LoVo (cell line): ENCODE measurements around the gene SPTBN5.
A peak's percentile ranks its signal among the peaks of the same experiment; 100 is the strongest.

Experiments used
- DNase-seq: peaks from one replicate; pipeline ENCODE4 v3.0.0-alpha.2; 2016; ENCODE audit warnings: low spot score

Gene SPTBN5

GRCh38 chr15:41801850-41802455, 91.9 kb downstream of the SPTBN5 start:
- no peak for DNase-seq

GRCh38 chr15:41801185-41801584, 92.7 kb downstream of the SPTBN5 start:
- no peak for DNase-seq

GRCh38 chr15:41799488-41799805, 94.4 kb downstream of the SPTBN5 start:
- no peak for DNase-seq

GRCh38 chr15:41798607-41799487, 95.0 kb downstream of the SPTBN5 start:
- peak; percentile 15 for DNase-seq
